NCI-H2029 treated with DMSO at 0.1 percent for 48 hours (cell line): ENCODE data around the gene CNGB1.
"Not testable (repeated sequence)": the region's sequence is repeated elsewhere in the genome, so short reads cannot be mapped to it uniquely, and the experiment has no call there.

Experiments used
- DNase-seq: peaks from one replicate; lab custom pipeline; 2025; lab: John Stamatoyannopoulos, UW

The CNGB1 gene

DNA sequence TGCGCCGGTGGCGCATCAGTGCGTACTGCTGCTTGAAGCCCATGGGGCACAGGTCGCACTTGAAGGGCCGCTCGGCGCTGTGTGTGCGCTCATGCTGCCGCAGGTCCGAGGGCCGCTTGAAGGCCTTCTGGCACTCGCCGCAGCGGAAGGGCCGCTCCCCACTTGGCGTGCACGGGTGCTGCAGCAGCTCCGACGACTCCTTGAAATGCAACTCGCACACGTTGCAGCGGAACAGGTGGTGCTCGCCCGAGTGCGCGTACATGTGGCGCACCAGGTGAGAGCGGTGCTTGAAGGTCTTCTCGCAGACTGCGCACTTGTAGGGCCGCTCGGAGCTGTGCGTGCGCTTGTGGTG is 26.2 kb upstream of the CNGB1 start:
- DNase-seq = no peak

GRCh38 chr16:57996406-57997175 is 25.7 kb upstream of the CNGB1 start:
- DNase-seq = no peak

GRCh38 chr16:57995721-57996405 is 24.9 kb upstream of the CNGB1 start:
- no peak for DNase-seq

DNA sequence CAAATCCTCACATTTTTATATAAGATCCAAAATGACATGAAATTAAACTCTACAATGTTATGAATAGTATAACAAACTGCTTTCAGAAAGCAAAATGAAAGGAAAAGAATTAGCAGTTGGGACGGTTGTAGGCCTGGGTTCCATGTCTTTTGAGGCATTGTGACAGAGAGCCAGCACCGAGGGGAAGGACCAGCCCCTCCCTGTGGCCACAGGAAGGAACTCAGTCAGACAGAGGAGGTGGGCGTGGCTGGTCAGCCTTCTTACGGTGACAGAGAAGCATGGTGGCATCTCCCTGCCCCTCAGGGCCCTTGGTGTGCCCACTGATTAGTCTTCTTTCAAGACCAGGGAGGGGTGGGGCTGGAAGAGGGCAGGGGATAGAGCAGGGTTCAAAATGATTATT is 23.9 kb upstream of the CNGB1 start:
- no peak for DNase-seq

- no peak for DNase-seq
Measured at GRCh38 chr16:57994361-57994760, 23.4 kb upstream of the CNGB1 start.

- DNase-seq = no peak
Measured at GRCh38 chr16:57993897-57994296, 23.0 kb upstream of the CNGB1 start.

- no peak for DNase-seq
Measured at GRCh38 chr16:57993438-57993837, 22.5 kb upstream of the CNGB1 start.

- no peak for DNase-seq
Measured at GRCh38 chr16:57992084-57992483, 21.2 kb upstream of the CNGB1 start.

DNA sequence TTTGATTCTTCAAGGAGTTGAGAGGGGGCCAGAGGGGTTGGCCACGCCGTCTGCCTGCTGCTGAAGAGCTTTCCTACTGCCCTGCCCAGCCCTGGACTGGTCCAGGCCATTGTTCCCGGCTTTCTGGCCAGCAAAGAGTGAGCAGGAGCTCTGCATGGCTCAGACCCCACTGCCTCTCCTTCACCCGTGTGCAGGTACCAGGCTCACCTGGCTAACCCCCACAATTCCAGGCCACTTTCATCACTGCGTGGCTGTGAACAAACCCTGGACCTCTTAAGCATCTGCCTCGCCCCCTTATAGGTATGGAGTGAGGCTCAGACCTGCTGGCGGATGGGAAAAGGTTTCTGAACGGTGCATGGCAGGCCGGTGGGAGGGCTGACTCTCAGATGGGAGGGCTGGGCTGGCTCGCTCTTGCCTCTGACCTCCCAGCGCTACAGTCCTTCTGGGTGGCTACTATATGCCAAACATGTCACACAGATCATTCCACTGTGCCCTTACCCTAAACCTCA is 20.7 kb upstream of the CNGB1 start:
- no peak for DNase-seq

- peak; percentile 17 for DNase-seq
Measured at GRCh38 chr16:57988929-57989328, 18.0 kb upstream of the CNGB1 start.

GRCh38 chr16:57987441-57988177 is 16.7 kb upstream of the CNGB1 start:
- DNase-seq = no peak

- no peak for DNase-seq
Measured at GRCh38 chr16:57986196-57986595, 15.3 kb upstream of the CNGB1 start.

GRCh38 chr16:57985204-57986181 is 14.6 kb upstream of the CNGB1 start:
- no peak for DNase-seq

- no peak for DNase-seq
Measured at GRCh38 chr16:57984443-57985203, 13.7 kb upstream of the CNGB1 start.

DNA sequence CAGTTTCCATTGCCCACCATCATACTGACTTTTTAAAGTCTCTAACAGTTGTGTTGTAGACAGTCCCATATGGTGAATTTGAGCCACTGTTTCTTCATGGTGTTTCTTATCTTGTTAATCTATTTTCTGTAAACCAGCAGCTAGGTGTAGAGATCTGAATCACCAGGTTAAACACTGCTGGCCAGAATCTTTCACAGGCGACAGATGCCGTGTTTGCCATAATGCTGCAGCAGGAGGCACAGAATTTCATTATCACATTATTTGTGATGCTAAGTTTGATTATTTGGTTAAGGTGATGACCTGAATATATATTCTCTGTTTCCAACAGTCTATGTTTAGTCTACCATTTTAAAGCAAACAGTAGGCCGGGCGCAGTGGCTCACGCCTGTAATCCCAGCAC is 11.5 kb upstream of the CNGB1 start:
- DNase-seq = no peak

- no peak for DNase-seq
Measured at GRCh38 chr16:57981636-57982035, 10.7 kb upstream of the CNGB1 start.

DNA sequence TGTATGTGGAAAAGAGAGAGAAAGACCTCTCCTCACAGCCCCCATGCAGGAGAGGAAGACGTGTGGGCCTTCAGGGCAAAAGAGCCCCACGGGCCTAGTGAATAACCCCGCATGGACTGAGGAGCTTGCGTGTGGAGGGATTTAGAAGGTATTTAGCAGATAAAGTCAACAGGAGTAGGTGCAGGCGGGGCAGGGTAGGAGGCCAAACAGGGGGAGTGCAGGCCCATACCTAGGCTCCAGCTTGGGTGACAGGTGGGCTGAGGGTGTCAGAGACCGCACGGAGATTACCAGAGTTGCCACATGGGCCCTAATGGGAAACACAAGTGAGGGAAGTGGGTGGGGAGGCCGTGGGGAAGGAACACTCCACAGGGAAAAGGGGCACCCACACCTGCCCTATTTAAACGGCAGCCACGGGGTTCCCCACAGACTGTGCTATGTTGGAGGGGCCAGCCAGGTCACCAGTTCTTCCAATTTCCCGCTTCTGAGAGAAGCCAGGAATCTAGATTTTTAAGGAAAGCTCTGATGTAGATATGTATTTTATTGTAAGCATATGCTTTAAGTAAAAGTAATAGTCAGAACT is 8.2 kb upstream of the CNGB1 start:
- DNase-seq = no peak

DNA sequence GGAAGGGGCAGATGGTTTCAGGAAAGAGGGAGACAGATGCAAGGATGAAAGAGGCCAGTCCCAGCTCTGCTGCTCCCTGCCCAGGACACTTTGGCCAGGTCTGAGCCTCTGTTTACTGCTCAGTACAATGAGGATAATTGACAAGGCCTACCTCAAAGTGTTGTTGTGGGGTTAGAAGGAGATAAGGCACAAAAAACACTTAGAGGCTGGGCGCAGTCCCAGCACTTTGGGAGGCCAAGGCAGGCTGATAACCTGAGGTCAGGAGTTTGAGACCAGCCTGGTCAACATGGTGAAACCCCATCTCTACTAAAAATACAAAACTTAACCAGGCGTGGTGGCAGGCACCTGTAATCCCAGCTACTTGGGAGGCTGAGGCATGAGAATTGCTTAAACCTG is 7.1 kb upstream of the CNGB1 start:
- DNase-seq = not testable (repeated sequence)

DNA sequence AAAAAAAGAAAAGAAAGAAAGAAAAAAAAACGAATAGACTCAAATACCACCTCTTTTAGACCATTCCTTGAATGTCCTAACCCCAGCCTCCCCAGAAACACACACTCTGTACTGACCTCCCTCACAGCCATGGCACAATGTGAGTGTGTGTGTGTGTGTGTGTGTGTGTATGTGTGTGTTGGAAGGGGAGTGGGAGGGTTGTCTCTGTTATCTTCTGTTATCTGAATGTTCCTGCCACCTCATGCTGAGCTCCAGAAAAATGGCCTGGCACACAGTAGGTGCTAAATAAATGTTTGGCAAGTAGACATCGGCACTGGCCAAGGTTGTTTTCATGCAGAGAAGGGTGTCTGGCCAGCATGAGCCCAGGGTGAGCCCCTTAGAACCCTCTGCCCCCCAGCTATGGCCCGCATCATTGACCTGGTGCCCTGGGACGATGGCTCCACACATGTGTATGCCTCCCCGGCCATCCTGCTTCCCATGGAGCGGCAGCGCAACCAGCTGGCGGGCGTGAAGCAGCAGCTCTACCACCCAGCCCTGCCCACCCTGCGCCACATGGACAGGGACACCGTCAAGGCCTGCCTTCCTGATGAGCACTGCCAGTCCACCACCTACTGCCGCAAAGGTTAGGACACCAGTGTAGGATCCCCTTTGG is 6.6 kb upstream of the CNGB1 start:
- no peak for DNase-seq

DNA sequence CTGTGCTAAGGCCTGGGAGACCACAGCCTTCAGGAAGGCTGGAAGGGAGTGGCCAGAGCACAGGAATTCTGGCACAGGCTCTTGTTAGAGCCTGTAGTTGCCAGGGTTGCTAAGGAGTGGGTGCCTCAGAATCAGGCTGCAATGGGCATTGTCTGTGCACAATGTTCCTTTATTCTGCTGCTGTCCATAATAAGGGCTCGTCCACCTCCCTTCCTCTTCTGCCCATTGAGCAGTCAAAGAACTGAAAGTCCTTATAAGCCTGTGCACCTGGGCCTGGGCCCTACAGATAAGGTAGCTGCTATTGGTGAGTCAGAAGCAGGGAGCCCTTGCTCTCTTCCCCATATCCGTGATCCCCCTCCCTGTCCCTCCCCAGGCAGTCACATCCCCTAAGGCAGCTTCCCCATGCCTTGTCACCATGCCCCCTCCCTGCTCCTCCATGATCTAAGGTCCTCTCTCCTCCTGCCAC is 5.4 kb upstream of the CNGB1 start:
- no peak for DNase-seq
